Stimulated activated CD4-positive, alpha-beta T cell treated with anti-CD3 and anti-CD28 coated beads, Interleukin-4, amount 100 ng/mL, for 4 hours (primary cell): ENCODE results near the gene HOXD9.
A peak's percentile ranks its signal among the peaks of the same experiment; 100 is the strongest.

Experiments used
- DNase-seq, 2 experiments: peaks; one replicate each; pipeline ENCODE4 v3.0.0-alpha.2; 2020

The HOXD9 gene

GRCh38 chr2:176140513-176141317 is 18.2 kb downstream of the HOXD9 start:
- DNase-seq, result peak; percentile 38 to 62

DNA sequence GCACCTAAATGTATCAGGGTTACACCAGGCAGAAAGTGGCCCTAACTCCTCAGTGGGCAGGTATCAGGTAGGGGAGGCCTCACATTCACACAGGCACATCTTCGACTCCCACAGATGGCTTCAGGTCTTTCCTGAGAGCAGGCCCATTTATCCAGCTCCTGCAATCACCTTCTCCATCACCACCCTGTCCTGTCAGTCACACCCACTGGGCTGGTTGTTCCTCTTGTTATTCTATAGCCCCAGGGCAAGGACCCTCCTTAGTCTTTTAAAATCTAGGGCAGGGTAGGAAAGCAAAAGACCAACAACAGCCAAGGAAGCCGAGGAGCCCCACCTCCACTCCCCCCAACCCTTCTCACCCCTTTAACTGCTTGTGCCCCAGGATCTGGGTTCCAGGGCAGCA is 19.8 kb downstream of the HOXD9 start:
- DNase-seq, result no peak

DNA sequence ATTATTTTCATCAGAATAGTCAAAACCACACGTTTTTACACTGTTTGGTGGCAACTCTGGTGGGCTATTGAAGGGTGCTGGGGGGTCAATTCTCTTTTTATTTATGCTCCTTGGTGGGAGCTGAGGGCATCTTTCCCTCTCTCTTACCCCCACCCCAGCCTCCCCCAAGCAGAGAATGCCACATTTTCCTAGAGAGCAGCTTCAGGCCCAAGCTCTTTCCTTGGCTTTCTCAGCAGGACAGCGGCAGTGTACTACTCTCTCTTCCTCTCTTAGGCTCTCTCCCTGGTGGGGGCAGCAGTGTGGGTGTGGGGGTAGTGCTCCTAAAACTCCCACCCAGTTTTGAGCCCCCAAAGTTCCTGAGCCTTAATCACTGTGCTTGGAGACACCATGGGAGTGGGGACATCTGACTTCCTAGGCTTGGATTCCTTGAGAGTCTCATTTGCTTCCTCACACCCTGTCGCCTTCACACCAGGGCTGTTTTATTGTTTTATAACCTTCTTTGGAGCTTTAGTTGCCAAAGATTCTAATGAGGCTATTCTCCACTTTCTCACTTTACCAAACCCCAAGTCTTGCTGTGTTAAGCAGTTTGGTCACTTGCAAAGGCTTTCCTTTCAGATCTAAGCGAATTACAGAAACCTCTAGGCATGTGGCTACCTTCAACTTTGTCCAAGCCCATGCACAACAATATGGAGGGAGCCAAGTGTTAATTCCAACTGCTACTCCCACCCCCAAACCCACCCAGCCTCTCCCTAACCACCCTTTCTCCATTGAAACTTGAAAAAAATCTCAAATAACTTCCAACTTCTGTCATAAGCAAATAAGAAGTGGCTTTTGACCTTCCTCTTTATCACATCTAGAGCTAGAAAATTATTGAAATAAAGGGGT is 22.8 kb downstream of the HOXD9 start:
- DNase-seq, result no peak

DNA sequence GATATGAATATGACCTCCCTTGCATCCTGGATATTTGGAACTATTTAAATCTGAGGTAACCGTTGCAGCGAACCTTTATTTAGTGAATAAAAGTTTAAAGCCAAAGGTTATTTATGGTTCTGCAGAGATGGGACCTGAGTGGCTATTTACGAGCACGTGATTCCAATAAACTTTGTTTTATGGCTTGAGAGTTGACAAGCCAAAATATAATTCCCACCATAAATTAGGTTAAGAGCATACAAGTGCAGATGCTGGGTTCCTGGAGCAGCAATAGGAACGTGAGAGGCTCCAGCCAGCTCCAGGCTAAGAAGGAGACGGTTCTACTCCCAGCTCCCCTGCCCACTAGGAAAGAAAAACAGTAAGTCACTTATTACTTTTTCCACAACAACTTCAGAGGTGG is 23.6 kb downstream of the HOXD9 start:
- DNase-seq, result no peak

GRCh38 chr2:176146645-176147044 is 24.1 kb downstream of the HOXD9 start:
- no peak for DNase-seq

GRCh38 chr2:176147210-176147799 is 24.8 kb downstream of the HOXD9 start:
- no peak for DNase-seq

DNA sequence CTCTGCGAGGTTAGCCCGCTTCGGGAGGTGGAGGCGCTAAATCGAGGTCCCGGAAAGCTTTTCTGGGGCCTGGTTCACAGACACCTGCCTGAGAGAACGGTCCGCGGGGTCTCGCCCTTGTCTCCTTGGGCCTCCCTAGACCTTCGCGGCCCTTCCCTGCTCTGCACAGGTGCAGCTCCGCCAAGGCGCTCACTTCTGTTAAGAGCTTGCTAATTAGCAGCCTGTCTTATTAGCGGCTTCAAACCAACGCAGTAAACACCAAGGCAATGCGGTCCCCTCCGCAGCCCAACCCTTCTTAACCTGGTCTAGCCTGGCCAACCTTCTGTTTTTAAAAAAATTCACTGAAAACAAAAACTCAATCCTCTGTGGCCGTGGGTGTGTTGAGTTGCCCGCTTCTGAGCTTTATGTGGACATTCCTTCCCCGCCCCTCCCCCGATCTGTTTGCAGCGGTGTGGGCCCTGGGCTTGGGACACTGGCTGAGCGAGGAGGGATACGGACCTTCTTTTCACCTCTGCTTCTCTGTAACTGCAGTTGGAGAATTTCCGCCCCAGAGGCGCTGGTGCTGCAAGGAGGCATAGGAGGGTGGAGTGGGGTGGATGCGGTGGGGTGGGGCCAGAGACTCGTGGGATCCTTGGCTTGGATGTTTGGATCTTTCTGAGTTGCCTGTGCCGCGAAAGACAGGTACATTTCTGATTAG is 25.4 kb downstream of the HOXD9 start:
- DNase-seq, result no peak

- DNase-seq, result no peak
Observed at GRCh38 chr2:176148751-176149421, 26.4 kb downstream of the HOXD9 start.

- DNase-seq, result no peak
Observed at GRCh38 chr2:176149481-176149938, 27.0 kb downstream of the HOXD9 start.

- DNase-seq, result no peak
Observed at GRCh38 chr2:176149939-176150583, 27.5 kb downstream of the HOXD9 start.

DNA sequence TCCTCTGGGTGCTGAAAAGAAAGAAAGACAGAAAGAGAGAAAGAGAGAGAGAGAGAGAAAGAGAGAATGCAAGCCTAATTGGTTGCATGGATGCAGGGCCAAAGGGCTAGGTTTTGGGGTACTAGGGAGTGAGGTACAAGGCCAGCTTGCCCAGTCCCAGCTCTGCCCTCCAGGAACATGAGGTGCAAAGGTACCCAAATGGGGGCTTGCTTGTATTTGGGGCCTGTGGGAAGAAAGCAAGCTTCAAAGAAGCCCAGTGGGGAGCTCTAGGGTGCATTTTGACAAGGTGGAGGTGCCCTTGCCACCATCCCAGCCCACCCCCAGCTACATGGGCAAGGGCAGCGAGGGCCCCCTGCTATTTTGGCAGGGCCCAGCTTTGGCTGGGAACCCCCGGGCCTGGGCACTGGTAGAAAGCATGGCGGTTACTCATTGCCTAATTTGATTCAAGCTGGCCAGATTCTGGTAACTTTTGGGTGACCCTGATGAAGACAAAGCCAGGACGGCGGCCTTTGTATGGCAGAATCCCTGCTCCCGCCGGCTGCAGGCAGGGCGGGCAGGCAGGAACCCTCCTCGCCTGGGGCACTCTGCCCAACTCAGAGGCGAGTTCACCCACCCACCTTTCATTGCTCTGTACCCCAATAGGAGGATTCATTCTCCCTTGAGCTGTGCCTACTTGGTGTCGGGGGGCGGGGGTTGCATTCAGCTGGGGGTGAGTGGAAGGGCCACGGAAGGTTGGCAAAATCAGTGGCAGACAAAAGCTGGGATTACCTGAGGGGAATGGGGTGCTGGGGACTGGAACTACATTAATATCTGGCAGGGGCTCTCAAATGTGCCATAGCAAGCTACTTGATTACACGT is 28.3 kb downstream of the HOXD9 start:
- no peak for DNase-seq

GRCh38 chr2:176151442-176152287 is 29.1 kb downstream of the HOXD9 start, which contains the start of gene HOXD4:
Gene HOXD4 (plus strand): TSS chr2:176151550. CDS start chr2:176151634, 84 bp downstream.
- DNase-seq, result no peak

DNA sequence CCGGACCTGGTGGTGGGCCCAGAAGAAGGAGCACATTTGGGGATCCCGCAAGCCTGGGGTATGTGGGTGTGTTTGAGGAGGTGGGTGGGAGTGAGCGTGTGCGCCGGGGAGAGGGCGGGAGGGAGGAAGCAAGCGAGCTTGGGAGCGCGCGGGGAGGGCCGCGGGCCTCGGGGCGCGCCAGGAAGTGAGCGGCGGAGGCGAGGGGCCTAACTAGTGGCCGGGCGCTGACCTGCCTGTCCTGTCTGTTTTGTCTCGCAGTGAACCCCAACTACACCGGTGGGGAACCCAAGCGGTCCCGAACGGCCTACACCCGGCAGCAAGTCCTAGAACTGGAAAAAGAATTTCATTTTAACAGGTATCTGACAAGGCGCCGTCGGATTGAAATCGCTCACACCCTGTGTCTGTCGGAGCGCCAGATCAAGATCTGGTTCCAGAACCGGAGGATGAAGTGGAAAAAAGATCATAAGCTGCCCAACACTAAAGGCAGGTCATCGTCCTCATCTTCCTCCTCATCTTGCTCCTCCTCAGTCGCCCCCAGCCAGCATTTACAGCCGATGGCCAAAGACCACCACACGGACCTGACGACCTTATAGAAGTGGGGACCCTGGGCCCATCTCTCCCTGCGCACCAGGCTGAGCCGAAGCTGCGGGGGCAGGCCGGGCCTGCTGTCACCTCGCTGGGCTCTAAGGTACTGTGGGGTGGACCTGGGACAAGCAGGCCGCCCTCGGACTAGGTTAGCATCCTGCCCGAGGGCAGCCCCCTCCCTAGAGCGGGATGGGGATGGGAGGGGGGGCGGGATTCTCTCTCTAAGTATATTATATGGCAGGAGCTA is 30.0 kb downstream of the HOXD9 start:
- DNase-seq, result no peak

DNA sequence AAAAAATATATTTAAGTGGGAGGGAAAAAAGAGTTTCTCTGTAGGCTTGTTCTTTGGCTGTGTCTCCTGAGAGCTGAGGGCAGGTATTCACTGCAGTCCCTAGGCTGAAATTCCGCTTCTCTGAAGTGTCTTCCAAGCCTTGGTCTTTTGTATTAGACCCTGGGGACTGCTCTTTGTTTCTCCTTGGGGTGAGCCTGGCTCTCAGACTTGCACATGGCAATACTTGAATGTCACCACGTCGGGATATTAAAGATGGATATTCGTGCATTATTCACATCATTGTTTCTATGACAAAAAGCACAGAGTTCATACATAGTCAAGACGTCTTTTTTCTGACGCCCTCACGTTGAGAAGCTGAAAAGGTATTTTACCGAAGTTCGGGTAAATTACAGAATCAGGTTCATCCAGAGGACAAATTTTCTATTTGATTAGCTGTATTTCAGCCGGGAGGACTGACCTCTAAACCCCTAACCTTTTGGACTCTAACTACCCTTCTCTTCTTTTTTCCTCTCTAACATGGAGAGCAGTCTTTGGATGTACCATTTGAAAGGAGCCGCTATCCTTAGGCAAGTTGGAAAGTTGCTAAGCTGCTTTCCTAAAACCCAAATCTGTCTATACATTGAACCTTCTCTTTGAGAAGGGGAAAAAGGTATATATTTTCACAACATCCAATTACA is 32.2 kb downstream of the HOXD9 start:
- DNase-seq, result no peak

DNA sequence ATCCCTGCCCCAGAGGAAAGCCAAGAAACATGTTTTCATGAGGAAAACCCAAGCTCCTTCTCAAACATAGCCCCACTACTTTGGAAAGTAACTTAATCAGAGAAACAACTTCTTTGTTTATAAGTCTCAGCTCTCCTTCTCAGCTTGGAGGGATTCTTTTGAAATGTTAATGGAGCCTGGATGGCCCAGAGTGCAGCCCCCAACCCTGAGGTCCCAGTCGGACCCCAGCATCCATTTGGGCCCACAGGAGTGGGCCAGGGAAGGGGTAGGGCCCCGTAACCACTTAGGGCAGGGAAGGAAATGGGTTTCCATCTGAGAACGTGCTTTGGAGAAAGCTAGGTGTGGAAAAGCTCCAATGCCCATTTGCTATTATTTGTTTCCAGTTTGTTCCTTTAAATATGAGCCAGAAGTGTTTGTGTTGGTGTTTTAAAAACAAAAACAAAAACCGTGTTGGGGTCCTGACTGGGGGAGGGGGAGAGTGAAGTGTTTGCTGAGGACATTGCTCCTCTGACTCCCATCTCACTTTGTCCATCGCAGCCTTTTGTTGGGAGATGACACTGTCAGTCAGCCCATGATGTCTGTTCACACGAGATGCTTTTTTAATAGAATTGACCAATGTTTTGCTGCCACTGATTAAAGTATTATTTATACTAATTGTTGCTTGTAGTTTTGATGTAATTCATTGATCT is 33.0 kb downstream of the HOXD9 start:
- DNase-seq, result no peak

DNA sequence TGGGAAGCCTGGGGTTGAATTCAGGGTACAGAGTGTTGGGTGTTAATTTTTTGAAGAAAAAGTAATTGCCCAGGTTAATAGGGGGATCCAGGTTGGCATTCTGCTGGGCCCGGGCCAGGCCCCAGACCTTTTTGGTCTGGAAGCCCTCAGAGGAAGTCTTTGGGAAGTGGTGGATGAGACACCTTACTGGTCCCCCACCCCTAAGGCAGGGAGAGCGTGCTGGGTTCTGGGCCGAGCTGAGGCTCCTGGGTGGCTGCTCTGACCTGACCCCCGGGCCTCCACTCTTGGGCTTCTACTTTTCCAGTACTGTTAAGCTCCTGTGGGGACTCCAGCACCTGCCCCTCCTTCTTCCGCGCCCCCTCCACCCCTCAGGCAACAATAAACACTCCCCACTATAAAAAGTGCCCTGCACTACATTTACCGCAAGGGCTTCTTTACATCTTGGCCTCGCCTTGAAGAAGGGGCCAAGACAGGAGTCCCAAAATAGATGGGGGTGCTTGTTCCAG is 33.8 kb downstream of the HOXD9 start:
- no peak for DNase-seq

DNA sequence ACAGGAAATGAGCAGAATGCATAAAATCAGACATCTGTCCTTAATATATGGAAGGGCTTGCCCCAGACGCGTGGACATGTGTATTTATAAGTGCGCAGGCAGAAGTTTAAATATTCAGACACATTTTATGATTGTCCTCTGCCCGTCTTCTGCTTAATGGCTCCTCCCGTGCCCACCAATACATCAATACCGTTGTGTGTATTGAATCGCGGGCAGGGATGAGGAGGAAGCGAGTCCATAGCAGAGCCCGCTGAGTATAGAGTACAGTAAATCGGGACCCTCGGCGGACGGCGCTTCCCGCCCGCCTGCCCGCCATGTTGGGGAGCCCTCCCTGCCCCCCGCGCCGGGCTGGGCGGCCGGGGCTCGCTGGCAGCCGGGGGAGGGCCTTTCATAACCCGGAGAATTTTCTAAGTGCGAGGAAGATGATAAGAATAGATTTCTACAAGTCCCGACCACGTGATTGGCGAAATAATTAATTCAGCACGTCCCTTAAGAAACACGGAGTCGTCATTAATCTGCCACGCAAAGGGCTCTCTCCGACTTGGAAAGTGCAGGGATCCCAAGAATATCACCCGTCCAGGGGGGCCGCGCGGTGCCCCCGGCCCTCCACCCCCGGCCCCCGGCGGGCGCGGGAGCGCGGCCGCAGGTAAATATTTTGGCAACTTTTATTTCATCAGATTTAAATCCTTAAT is 34.4 kb downstream of the HOXD9 start, which contains the start of gene HOXD3:
Gene HOXD3, plus strand, starts transcription at position 501 of the 692 bp plus-strand sequence. CDS start 11,808 bp downstream, outside the sequence.
- no peak for DNase-seq
